HepG2 (cell line): ENCODE data around the gene MCFD2. TPM values are rescaled to one million over a fixed set of nuclear protein-coding genes. Genes with fewer than 3 reads are reported as not detected.
A peak's percentile ranks its signal among the peaks of the same experiment; 100 is the strongest.

ENCODE experiments used
- ATRX ChIP-seq: sonication (generic); formaldehyde crosslinking; IDR thresholded peaks from 2 replicates; pipeline ENCODE4 v1.4.0; 2020; ENCODE audit warnings: missing genetic modification reagents, borderline replicate concordance
- FOXP1 ChIP-seq, 2 experiments: fragments of 450-650 bp in 1 of 2; IDR thresholded peaks; 2 replicates each; pipeline ENCODE4 v1.6.1; 2017 to 2018; ENCODE audit warnings: antibody characterized with exemption in 1 of 2
- GATA4 ChIP-seq: sonication (generic); IDR thresholded peaks from 2 replicates; pipeline ENCODE4 v1.6.1; 2016; ENCODE audit warnings: antibody characterized with exemption, low read depth, borderline replicate concordance
- MAFG ChIP-seq: sonication (generic); formaldehyde crosslinking; IDR thresholded peaks from 2 replicates; pipeline ENCODE4 v1.5.1; 2020; ENCODE audit warnings: mild to moderate bottlenecking, missing genetic modification reagents
- MAZ ChIP-seq, 2 experiments: sonication (generic) in 1 of 2; formaldehyde crosslinking in 1 of 2; IDR thresholded peaks; 2 replicates each; pipeline versions ENCODE4 v1.5.0 to v1.6.1; 2012 to 2020; ENCODE audit warnings: low read depth in 2 of 2, mild to moderate bottlenecking in 2 of 2, borderline replicate concordance in 1 of 2, improper control_type of control experiment in 1 of 2, low read length in 1 of 2, missing genetic modification reagents in 1 of 2, moderate library complexity in 1 of 2
- SIX1 ChIP-seq: sonication (generic); formaldehyde crosslinking; IDR thresholded peaks from 2 replicates; pipeline ENCODE4 v1.4.0; 2020; ENCODE audit warnings: missing genetic modification reagents, borderline replicate concordance
- SOX5 ChIP-seq: IDR thresholded peaks from 2 replicates; pipeline ENCODE4 v1.6.1; 2016; ENCODE audit warnings: borderline replicate concordance
- SYNCRIP ChIP-seq: fragments of 200-400 bp; formaldehyde crosslinking; IDR thresholded peaks from 2 replicates; pipeline ENCODE4 v1.6.1; 2018; ENCODE audit warnings: mild to moderate bottlenecking, low read depth, low read length; ENCODE audit not compliant: insufficient read depth
- ZBTB21 ChIP-seq: sonication (generic); formaldehyde crosslinking; IDR thresholded peaks from 2 replicates; pipeline ENCODE4 v1.4.0; 2020; ENCODE audit warnings: missing genetic modification reagents
- ZFAT ChIP-seq: sonication (generic); formaldehyde crosslinking; conservative IDR thresholded peaks from 2 replicates; pipeline ENCODE4 v1.8.1; 2023; ENCODE audit warnings: missing genetic modification reagents, inconsistent platforms
- ZFP36L1 ChIP-seq: sonication (generic); formaldehyde crosslinking; IDR thresholded peaks from 2 replicates; pipeline ENCODE4 v1.8.0; 2022; ENCODE audit warnings: mild to moderate bottlenecking, missing genetic modification reagents, moderate library complexity
- ZNF12 ChIP-seq: sonication (generic); formaldehyde crosslinking; IDR thresholded peaks from 2 replicates; pipeline ENCODE4 v1.5.0; 2020; ENCODE audit warnings: missing genetic modification reagents
- ZNF367 ChIP-seq: sonication (generic); formaldehyde crosslinking; IDR thresholded peaks from 2 replicates; pipeline ENCODE4 v1.4.0; 2020; ENCODE audit warnings: missing genetic modification reagents, borderline replicate concordance
- ZNF562 ChIP-seq: sonication (generic); formaldehyde crosslinking; IDR thresholded peaks from 2 replicates; pipeline ENCODE4 v1.8.0; 2022; ENCODE audit warnings: missing genetic modification reagents, borderline replicate concordance
- ZNF652 ChIP-seq: IDR thresholded peaks from 2 replicates; pipeline ENCODE4 v1.6.1; 2016; ENCODE audit warnings: low read depth, borderline replicate concordance
- polyA plus RNA-seq, 8 experiments: library from polyadenylated mRNA; depleted of rRNA in 3 of 8; stranded (reverse) in 7 of 8; unstranded in 1 of 8; fragments of >200 nt; fragmentation: Illumina TruSeq in 4 of 8; extraction: Trizol in 4 of 8; gene quantifications; 2 replicates each; pipeline versions ENCODE4 v1.2.1 to v1.2.3, GENCODE V29; 2011 to 2016; ENCODE audit warnings: low read depth in 4 of 8, missing spikeins in 1 of 8, mixed read lengths in 1 of 8; ENCODE audit not compliant: insufficient read depth in 1 of 8
- total RNA-seq, 5 experiments: library from RNA; depleted of rRNA; stranded (reverse); fragments of >200 nt; fragmentation: Illumina TruSeq; extraction: Trizol; gene quantifications; 2 replicates each; pipeline ENCODE4 v1.2.3, GENCODE V29; 2016; ENCODE audit warnings: low read depth in 1 of 5
- TF ChIP-seq, protein P1 (sequence below): IDR thresholded peaks from 2 replicates; pipeline ENCODE4 v1.6.1; 2016
- TF ChIP-seq, protein P2 (sequence below), 2 experiments: sonication (generic) in 1 of 2; formaldehyde crosslinking in 1 of 2; IDR thresholded peaks; 2 replicates each; pipeline versions ENCODE4 v1.6.1 to v1.9.0; 2014 to 2022; ENCODE audit warnings: antibody characterized with exemption in 1 of 2, borderline replicate concordance in 1 of 2, inconsistent platforms in 1 of 2, low read depth in 1 of 2, missing genetic modification reagents in 1 of 2
- TF ChIP-seq, protein P3 (sequence below): sonication (generic); formaldehyde crosslinking; IDR thresholded peaks from 2 replicates; pipeline ENCODE4 v1.5.0; 2020; ENCODE audit warnings: mild to moderate bottlenecking, missing genetic modification reagents, borderline replicate concordance

The MCFD2 gene
- total and polyA plus RNA-seq, 2 of the 13 experiments (the other 11 are each of a cell fraction or from before 2014, with no cell fraction given) = 183 to 232 TPM

DNA sequence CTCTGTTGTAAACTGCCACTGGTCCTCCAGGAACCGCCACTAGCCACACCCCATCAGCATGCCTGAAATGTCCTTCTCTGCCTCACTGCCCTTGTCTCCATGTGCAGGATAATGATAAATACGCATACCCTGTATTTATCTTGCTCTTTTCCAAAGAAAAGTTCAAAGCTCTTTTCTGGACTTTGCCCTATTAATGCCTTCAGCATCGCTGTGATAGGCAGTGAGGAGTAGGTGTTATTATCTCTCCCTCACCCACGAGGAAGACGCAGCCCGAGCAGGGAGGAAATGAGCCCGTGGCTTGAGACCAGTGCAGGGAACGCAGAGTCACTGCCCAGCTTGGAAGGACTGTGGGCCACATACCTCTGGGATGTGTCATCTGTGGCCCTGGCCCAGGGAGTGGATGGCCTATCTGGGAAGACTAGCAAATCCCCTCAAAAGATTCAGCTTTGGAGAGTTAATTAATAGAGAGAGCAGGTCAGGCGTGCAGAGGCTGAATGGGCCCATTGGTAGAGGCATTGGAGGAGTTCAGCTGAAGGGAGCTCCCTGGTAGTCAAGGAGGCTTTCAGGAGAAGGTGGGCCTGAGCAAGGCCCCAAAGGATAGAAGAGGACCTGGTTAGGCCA lies 39.5 kb upstream of the MCFD2 start (continued):
- TF ChIP-seq, protein P1, sequence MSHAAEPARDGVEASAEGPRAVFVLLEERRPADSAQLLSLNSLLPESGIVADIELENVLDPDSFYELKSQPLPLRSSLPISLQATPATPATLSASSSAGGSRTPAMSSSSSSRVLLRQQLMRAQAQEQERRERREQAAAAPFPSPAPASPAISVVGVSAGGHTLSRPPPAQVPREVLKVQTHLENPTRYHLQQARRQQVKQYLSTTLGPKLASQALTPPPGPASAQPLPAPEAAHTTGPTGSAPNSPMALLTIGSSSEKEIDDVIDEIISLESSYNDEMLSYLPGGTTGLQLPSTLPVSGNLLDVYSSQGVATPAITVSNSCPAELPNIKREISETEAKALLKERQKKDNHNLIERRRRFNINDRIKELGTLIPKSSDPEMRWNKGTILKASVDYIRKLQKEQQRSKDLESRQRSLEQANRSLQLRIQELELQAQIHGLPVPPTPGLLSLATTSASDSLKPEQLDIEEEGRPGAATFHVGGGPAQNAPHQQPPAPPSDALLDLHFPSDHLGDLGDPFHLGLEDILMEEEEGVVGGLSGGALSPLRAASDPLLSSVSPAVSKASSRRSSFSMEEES (CRISPR knock-in tag) = no peak
- 0 out of 2 replicates have a peak, but pooled peaks have one; percentile 38 for TF ChIP-seq ZNF562 (CRISPR knock-in tag)
- TF ChIP-seq SYNCRIP = no peak
- TF ChIP-seq ATRX (CRISPR knock-in tag) = no peak
- TF ChIP-seq ZFAT = no peak
- TF ChIP-seq, protein P2, sequence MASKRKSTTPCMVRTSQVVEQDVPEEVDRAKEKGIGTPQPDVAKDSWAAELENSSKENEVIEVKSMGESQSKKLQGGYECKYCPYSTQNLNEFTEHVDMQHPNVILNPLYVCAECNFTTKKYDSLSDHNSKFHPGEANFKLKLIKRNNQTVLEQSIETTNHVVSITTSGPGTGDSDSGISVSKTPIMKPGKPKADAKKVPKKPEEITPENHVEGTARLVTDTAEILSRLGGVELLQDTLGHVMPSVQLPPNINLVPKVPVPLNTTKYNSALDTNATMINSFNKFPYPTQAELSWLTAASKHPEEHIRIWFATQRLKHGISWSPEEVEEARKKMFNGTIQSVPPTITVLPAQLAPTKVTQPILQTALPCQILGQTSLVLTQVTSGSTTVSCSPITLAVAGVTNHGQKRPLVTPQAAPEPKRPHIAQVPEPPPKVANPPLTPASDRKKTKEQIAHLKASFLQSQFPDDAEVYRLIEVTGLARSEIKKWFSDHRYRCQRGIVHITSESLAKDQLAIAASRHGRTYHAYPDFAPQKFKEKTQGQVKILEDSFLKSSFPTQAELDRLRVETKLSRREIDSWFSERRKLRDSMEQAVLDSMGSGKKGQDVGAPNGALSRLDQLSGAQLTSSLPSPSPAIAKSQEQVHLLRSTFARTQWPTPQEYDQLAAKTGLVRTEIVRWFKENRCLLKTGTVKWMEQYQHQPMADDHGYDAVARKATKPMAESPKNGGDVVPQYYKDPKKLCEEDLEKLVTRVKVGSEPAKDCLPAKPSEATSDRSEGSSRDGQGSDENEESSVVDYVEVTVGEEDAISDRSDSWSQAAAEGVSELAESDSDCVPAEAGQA (IDR thresholded peaks at IDR 0.05; ENCODE audit: low read depth) = no peak
- TF ChIP-seq, protein P2 (CRISPR knock-in tag; IDR thresholded peaks at IDR 0.05; ENCODE audit: borderline replicate concordance) = no peak
- TF ChIP-seq ZNF652 (CRISPR knock-in tag) = no peak
- TF ChIP-seq ZNF367 (CRISPR knock-in tag) = no peak
- no peak for TF ChIP-seq GATA4
- TF ChIP-seq FOXP1 (IDR thresholded peaks at IDR 0.05) = no peak
- TF ChIP-seq FOXP1 (CRISPR knock-in tag; IDR thresholded peaks at IDR 0.05) = no peak; the same call in 1 of the 2 replicates
- TF ChIP-seq ZNF12 (CRISPR knock-in tag) = peak; percentile 57; the same call in 1 of the 2 replicates
- TF ChIP-seq, protein P3, sequence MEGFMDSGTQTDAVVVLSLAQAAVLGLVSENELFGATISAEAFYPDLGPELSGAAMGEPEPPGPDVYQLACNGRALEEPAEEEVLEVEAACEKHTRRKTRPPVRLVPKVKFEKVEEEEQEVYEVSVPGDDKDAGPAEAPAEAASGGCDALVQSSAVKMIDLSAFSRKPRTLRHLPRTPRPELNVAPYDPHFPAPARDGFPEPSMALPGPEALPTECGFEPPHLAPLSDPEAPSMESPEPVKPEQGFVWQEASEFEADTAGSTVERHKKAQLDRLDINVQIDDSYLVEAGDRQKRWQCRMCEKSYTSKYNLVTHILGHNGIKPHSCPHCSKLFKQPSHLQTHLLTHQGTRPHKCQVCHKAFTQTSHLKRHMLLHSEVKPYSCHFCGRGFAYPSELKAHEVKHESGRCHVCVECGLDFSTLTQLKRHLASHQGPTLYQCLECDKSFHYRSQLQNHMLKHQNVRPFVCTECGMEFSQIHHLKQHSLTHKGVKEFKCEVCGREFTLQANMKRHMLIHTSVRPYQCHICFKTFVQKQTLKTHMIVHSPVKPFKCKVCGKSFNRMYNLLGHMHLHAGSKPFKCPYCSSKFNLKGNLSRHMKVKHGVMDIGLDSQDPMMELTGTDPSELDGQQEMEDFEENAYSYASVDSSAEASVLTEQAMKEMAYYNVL (CRISPR knock-in tag) = peak; percentile 94
- TF ChIP-seq ZBTB21 (CRISPR knock-in tag) = no peak
- TF ChIP-seq ZFP36L1 = no peak
- peak; percentile 50; the same call in 1 of the 2 replicates for TF ChIP-seq SOX5 (CRISPR knock-in tag)
- TF ChIP-seq MAZ (IDR thresholded peaks at IDR 0.05; ENCODE audit: borderline replicate concordance, low read depth, low read length) = no peak
- TF ChIP-seq MAZ (CRISPR knock-in tag; IDR thresholded peaks at IDR 0.05; ENCODE audit: low read depth) = no peak
- no peak for TF ChIP-seq MAFG (CRISPR knock-in tag)
- no peak for TF ChIP-seq SIX1
